GM12878 (cell line): ENCODE results near the gene ECM1. TPM values are rescaled to one million over a fixed set of nuclear protein-coding genes. Genes with fewer than 3 reads are reported as not detected.

Experiments
- FOS ChIP-seq: IDR thresholded peaks from 3 replicates; pipeline ENCODE4 v1.6.1; 2011; ENCODE audit warnings: borderline replicate concordance; ENCODE audit not compliant: insufficient read length; ENCODE audit errors: extremely low read depth
- ZBED1 ChIP-seq: IDR thresholded peaks from 2 replicates; pipeline ENCODE4 v1.6.1; 2016; ENCODE audit warnings: borderline replicate concordance
- ZBTB33 ChIP-seq: fragments of 450-650 bp; IDR thresholded peaks from 2 replicates; pipeline ENCODE4 v1.6.1; 2017; ENCODE audit warnings: mild to moderate bottlenecking
- ZBTB4 ChIP-seq: fragments of 450-650 bp; formaldehyde crosslinking; IDR thresholded peaks from 2 replicates; pipeline ENCODE4 v1.4.0; 2022; ENCODE audit warnings: mild to moderate bottlenecking, moderate library complexity
- ZNF622 ChIP-seq: fragments of 450-650 bp; IDR thresholded peaks from 2 replicates; pipeline ENCODE4 v1.6.1; 2017; ENCODE audit warnings: mild to moderate bottlenecking, inconsistent platforms
- polyA plus RNA-seq, 11 experiments: library from polyadenylated mRNA; depleted of rRNA in 4 of 11; unstranded in 6 of 11; stranded (reverse) in 5 of 11; fragments of >200 nt; fragmentation: Nextera tagmentation in 4 of 11; fragmentation: Illumina TruSeq in 1 of 11; extraction: Ambion mirVana in 4 of 11; extraction: Trizol in 1 of 11; gene quantifications; 1 replicate in 1 of 11; 2 replicates in 10 of 11; pipeline versions ENCODE4 v1.2.1 to v1.2.3, GENCODE V29; 2011 to 2016; ENCODE audit warnings: inconsistent platforms in 2 of 11, missing spikeins in 2 of 11, low read depth in 1 of 11
- total RNA-seq, 4 experiments: library from RNA; depleted of rRNA in 3 of 4; stranded (reverse); fragments of >200 nt in 3 of 4; fragmentation: Illumina TruSeq in 1 of 4; extraction: Trizol in 1 of 4; gene quantifications; 2 replicates each; pipeline versions ENCODE4 v1.2.1 to v1.2.3, GENCODE V29; 2013 to 2021
- TF ChIP-seq, protein P1 (sequence below): fragments of 450-650 bp; conservative IDR thresholded peaks from 2 replicates; pipeline ENCODE4 v1.6.1; 2017; ENCODE audit warnings: mild to moderate bottlenecking, moderate library complexity

ECM1 gene
- total and polyA plus RNA-seq, 10 of the 15 experiments (the other 5 are each of a cell fraction or from before 2014, with no cell fraction given): 0.06 to 1.3 (median 0.60) TPM

GRCh38 chr1:150486966-150487762 lies 20.7 kb upstream of the ECM1 start, which contains the start of gene TARS2 (continued):
- TF ChIP-seq, protein P1, sequence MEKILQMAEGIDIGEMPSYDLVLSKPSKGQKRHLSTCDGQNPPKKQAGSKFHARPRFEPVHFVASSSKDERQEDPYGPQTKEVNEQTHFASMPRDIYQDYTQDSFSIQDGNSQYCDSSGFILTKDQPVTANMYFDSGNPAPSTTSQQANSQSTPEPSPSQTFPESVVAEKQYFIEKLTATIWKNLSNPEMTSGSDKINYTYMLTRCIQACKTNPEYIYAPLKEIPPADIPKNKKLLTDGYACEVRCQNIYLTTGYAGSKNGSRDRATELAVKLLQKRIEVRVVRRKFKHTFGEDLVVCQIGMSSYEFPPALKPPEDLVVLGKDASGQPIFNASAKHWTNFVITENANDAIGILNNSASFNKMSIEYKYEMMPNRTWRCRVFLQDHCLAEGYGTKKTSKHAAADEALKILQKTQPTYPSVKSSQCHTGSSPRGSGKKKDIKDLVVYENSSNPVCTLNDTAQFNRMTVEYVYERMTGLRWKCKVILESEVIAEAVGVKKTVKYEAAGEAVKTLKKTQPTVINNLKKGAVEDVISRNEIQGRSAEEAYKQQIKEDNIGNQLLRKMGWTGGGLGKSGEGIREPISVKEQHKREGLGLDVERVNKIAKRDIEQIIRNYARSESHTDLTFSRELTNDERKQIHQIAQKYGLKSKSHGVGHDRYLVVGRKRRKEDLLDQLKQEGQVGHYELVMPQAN: no peak; the same call in none of the 2 replicates
- TF ChIP-seq ZBTB33: no peak; the same call in 1 of the 2 replicates
- no peak; the same call in 1 of the 2 replicates for TF ChIP-seq ZBED1
- TF ChIP-seq FOS: peak; percentile 87
- no peak for TF ChIP-seq ZNF622
- TF ChIP-seq ZBTB4: no peak
